ENCODE results near the gene P4HA3.
"Not testable (repeated sequence)": the region's sequence is repeated elsewhere in the genome, so short reads cannot be mapped to it uniquely, and the experiment has no call there.

The P4HA3 gene

DNA sequence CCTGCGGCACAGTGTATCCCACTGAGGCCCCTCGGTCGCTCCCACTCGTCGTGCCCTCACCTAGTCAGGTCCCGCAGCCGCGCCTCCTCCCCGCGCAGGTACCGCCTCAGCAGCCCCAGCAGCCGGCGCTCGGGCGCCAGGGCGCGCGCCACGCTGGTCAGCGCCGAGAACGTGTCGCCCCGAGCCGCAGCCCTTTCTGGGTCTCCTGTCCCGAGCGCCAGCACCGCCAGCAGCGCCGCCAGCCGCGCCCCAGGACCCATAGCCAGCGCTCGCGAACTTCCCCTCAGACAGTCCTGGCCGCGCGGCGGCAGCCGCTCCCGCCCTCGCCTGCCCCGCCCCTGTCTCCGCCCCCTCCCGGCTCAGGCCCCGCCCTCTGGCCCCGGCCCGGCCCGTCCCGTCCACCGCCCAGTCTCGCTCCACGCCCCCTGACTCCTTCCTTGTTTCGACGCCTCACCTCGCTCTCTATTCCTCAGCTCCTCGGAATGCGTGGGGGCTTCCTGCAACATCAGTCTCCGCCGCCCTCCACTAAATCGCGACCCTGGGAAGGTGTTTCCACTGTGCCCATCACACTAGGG, at the start of gene P4HA3:
P4HA3 (minus strand) TSS at position 289 of the 575 bp plus-strand sequence; CDS start at position 260, 29 bp downstream.
- DNase-seq, result peak; percentile 71 to 80

DNA sequence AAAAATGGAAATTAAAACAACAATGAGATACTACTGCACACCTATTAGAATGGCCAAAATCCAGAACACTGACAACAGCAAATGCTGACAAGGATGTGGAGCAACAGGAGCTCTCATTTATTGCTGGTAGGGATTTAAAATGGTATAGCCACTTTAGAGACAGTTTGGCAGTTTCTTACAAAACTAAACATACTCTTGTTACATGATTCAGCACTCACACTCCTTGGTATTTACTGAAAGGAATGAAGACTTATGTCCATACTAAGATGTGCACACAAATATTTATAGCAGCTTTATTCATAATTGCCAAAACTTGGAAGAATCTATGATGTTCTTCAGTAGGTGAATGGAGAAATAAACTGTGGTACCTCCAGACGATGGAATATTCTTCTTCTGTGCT, 46.0 kb upstream of the P4HA3 start:
- DNase-seq, result no peak

DNA sequence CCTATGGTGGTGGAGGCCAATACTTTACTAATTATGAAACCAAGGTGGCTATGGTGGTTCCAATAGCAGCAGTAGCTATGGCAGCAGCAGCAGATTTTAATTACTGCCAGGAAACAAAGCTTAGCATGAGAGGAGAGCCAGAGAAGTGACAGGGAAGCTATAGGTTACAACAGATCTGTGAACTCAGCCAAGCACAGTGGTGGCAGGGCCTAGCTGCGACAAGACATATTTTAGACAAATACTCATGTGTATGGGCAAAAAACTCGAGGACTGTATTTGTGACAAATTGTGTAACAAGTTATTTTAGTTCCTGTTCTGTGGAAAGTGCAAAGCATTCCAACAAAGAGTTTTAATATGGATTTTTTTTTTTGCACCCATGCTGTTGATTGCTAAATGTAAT, 44.2 kb upstream of the P4HA3 start:
- no peak for DNase-seq

DNA sequence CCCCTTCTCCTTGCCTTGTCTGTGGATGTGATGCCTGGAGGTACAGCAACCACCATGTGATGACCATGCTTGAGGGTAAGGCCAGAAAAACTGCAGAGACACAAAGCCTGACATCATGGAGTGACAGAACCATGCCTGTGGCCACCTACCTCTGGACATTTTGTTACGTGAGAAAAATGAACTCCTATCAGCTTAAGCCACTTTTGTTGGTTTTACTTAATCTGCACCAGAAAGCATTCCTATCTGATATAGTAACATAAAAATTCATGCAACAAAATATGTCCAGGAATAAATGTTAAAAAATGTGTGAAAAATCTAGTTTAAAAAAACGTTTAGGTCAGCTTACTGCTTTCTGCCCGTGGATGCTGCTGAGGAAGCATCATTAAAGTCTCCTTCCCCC, 42.6 kb upstream of the P4HA3 start:
- DNase-seq, result no peak

GRCh38 chr11:74347381-74347780, 35.9 kb upstream of the P4HA3 start:
- no peak for DNase-seq

DNA sequence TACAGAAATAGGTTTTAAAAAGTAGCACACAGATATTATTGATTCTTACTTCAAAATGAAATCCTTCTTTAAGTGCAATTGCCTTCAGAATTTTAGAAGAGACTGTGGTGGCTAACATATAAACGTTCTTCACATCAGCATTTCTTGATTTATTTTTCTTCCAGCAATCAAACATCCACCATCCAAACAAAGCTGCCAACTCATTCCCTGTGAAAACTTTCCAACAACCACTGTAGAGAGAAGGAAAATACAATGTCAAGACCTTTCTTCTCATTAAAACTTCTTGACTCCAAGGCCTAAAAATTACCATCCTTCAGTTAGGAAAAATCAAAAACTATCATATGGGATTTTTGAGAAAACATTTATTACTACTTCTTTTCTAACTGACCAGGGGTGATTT, 34.0 kb upstream of the P4HA3 start:
- DNase-seq, result no peak

DNA sequence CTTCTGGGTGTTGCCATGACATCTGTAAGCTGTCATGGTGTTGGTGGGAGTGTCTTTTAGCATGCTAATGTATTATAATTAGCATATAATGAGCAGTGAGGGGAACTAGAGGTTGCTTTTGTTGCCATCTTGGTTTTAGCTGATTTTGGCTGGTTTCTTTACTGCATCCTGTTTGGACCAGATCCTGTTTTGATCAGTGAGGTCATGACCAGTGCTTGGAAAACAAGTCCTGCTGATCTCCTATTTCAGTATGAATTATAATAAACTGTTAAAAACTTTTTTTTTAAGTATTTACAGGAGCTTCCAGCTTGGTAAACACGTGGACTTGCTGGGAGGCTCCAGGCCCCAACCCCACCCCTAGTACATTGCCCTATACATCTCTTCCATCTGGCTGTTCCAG, 30.5 kb upstream of the P4HA3 start:
- DNase-seq, result no peak

DNA sequence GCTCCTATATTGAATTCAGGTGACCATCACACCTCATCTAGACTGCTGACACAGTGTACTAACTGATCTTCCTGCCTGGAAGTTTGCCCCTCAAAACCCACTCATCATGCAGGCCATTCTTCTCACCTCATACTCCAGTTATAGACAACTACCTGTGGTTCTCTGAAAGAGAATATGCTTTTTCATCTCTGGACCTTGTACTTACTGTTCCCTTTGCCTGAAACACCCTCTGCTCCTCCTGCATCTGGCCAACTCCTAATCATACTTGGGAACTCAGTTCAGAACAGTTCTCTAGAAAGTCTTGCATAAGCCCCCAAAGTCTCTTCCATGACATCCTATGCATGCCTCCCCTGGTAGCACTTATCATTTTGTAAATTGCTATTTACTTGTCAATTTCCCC, 28.2 kb upstream of the P4HA3 start:
- no peak for DNase-seq

DNA sequence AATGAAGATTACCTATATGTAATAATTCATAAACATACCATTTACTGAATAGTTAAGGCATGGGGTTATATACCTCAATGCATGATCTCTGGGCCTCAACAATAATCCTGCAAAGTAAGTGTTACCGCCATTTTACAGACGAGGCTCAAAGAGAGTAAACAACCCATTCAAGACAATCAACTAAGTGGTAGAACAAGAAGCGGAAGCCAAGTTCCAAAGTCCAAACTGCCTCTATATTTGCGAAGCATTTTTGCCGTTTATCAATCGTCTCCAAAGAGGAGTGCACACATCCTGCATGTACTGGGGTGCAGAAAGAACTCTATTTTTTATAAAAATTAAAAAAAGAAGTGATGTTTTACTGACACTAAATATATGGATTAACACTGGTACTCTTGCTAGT, 27.5 kb upstream of the P4HA3 start:
- no peak for DNase-seq

GRCh38 chr11:74333193-74333592, 21.8 kb upstream of the P4HA3 start:
- DNase-seq, result no peak

DNA sequence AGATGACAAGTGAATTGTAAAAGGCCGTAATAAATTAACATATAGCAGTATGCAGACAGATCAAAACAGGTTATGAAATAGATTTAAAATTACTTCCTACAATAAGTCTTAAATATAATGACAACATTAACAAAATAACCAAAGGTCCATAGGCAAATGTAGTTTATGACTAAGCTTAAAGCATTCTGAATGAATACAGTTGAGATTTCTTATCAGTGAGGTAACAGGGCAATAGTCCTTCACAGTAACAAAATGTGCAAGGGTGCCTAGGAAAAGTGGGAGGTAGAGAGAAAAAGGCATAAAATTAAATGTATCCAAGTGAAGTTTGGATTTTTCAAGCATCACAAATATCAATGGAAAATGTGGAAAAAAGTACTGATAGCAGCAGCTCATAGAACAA, 20.9 kb upstream of the P4HA3 start:
- no peak for DNase-seq

GRCh38 chr11:74331000-74331399, 19.6 kb upstream of the P4HA3 start:
- DNase-seq, result not testable (repeated sequence)

DNA sequence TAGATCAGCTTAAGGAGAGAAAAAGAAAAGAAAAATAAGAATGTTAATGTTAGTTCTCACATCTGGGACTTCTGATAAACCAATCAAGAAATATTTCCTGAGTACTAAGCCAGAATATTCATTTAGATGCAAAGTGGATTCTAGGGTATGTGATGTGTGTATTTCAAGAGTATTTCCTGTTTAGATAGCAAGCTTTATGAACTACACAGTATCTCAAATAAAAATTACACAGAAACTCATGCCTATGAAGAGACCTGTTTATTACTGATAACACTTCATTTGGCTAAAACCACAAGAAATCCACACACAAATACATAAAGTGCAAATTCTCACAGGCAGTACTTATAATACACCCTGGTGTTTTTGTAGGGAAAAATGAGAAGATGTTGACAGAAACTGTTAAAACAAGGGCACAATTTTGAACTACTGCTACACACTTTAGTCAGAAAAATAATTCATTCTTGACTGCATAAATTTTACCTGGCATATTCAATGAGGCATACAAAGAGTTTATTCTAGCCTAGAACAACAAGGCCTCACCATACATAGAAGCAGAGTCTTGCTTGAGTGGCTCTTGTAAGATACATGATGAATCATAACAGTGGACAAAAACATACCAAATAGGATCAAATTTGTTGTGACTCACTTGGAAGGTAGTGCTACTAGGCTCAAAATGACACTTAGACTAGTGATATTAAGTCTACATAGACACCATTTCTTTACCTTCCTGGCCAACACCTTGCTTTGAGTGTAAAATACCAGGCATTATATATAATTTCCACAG, 18.8 kb upstream of the P4HA3 start:
- no peak for DNase-seq

GRCh38 chr11:74327076-74327475, 15.6 kb upstream of the P4HA3 start:
- no peak for DNase-seq

DNA sequence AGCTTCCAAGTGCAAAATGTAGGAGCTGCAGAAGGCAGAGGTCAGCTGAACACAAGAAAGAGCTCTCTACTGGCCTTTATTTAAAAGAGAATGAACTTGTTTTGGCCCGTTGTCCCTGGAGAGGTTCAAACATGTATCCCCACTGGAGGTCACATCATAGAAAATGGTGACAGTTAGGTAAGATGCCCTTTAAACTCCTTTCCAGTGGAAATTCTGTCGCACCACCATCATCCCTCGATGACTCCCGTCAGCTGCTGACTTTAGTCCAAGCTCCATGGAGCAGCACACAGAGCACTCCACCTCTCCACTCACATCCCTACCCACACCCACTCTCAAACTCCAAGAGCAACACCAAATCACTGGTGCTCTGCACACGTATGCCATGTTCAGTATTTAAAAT, 15.2 kb upstream of the P4HA3 start:
- DNase-seq, result no peak

DNA sequence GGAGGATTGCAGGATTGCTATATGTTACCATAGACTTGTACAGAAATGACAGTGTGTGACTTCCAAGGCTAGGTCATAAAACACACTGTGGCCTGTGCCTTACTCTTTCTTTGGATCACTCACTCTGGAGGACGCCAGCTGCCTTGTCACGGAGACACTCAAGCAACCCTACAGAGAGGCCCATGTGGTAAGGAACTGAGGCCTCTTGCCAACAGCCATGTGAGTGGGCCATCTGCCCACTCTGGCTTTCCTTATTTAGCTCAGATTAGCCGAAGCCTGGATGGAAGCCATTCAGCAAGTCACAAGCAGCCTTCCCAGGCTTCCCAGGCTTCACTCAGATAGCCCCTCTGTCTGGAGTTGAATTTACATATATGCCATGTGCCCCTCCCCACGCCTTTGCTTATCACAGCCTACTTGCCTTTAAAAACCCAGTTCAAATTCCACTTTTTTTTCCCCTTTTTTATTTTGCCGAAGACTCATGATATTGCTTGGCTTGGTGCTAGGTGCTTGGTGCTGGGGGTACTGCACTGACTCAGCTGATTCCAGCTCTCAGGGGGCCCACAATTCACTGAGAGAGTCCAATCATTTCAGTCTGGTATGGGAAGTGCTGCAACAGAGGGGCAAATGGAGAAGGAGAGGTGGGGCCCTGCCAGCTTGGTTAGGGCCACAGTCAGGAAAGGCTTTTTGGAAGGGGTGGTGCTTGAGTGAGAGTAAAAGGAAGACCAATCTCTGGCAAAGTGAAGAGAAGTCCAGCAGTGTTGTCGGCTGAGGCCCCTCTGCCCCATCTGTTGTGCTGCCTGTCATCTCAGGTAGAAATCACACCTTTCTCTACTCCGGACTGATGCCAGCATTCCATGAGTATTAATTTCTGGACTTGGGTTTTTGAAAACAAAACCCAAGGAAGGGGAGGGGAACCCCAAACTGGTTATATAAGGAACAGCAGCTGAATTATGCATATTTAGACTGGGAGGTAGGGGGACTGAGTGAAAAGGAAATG, 14.5 kb upstream of the P4HA3 start:
- no peak for DNase-seq

DNA sequence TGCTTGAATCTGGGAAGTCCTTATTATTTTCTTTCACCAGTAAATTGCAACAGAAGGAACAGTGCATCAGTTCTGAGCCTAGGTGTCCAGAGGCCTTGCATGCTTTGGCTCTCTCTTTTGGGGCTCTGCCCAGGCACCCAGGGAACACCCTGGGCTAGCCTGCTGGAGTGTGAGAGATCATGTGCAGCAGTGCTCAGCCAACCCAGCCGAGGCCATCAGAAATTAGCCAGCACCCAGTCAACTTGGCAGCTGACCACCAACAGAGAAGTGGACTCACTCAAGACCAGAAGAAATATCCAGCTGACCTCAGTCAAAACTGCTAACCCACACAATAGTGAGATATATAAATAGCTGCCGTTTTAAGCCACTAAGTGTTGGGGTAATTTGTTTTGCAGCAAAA, 11.2 kb upstream of the P4HA3 start:
- no peak for DNase-seq

- peak; percentile 38 to 40 for DNase-seq
Measured at GRCh38 chr11:74321487-74322188, 10.2 kb upstream of the P4HA3 start.

DNA sequence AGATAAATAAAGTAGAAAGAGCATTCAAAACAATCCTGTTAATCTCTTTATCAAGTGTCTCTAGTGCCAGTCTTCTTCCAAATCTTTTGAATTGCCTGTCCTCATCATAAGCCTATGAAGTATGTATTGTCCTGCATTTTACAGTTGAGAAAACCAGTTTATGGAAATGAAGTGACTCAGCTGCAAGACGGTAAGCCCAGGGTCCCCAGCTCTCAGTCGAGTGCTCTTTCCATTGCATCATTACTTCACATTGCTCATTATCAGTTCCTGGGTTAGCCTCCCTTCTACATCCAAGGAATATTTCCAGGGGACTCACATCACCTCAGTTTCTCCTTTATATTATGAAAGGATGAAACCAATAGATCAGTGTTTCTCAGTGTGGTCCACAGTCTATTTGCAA, 9.1 kb upstream of the P4HA3 start:
- no peak for DNase-seq

DNA sequence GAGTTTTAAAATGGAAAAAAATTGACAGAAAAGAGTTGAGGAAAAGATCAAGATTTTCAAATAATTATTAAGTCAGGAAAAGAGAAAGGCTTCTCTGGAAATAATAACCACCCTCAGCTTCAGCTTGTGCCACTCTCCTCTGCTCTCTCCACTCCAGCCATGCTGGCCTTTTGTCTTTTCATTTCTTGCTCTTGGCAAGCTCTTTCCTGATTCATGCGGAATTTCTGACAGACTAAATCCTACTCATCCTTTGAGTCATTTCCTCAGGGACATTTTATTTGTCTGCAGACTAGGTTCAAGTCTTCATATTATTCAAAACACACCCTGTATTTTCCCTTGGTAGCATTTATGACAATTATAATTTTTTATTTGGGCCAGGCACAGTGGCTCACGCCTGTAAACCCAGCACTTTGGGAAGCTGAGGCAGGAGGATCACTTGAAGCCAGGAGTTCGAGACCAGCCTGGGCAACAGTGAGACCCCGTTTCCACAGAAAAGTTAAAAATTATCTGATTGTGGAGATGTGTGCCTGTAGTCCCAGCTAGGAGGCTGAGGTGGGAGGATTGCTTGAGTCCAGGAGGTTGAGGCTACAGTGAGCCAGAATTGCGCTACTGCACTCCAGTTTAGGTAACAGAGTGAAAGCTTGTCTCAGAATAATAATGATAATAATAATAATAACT, 7.8 kb upstream of the P4HA3 start:
- no peak for DNase-seq

DNA sequence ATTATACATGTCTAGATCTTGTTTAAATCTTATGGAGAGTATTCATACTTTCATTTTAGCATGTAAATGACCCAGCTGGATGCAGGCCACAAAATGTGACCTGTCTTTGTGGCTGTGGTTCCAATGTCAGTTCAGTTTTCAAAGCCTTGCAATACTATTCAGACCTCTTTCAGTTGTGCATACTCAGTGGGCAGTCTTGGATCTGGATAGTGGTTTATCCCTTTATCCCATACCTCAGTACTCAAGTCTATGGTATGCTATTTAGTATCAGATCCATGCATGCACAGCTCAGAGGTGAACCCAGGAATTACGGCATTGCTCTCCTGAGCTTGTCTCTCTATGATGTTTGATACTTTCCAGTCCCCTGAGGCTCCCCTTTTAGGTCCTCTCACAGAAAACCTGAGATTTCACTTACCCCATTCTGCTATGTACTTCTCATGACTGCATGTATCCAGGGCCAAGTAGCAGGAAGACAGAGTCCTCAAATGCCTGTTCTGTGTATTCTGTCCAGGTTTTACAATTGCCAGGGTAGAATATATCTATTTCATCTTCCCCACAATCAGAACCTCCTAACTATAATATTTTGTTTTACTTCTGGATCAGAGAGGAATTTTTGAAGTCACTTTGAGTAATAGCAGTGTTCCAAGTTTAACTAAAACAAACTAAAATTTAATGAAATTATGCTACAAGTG, 6.9 kb upstream of the P4HA3 start:
- no peak for DNase-seq
